ENCODE measurements around the gene MEF2D.

Gene MEF2D

GRCh38 chr1:156523801-156524480 is 23.4 kb upstream of the MEF2D start:
- DNase-seq: no peak

- DNase-seq: no peak
Measured at GRCh38 chr1:156522443-156522970, 21.9 kb upstream of the MEF2D start.

GRCh38 chr1:156517748-156518147 is 17.2 kb upstream of the MEF2D start:
- DNase-seq: no peak

DNA sequence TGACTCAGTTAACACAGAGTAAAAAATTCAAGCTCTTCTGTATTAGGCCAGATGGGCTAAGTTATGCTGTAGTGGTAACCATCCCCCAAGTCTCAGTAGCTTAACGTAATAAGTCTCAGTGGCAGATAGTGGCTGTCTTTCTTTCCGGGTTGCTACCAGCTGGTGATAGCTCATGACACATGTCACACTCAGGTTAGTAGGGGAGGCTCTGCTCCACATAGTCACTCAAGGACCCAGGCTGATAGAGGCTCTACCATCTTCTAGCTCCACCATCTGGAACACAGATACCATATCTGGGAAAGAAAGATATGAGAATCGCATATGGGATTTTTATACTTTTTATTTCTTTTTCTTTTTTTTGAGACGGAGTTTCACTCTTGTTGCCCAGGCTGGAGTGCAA is 16.2 kb upstream of the MEF2D start:
- no peak for DNase-seq

GRCh38 chr1:156515956-156516355 is 15.4 kb upstream of the MEF2D start:
- no peak for DNase-seq

GRCh38 chr1:156513185-156513584 is 12.6 kb upstream of the MEF2D start:
- DNase-seq: no peak

DNA sequence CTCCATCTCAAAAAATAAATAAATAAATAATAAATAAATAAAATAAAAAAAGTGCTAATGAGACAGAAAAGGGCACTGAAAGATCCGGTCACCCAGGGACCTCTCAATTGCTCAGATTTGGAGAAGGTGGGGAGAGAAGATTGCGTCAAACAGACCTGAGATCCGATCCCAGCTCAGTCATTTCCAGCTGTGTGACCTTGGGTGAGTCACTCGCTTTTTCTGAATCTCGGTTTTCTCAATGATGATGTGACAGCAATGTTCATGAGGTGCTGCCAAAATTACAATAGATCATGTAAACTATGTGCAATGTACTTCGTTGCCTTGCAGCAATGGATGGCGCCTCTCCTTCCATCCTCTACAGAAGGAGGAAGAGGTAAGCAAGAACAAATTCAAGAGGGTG is 11.1 kb upstream of the MEF2D start:
- no peak for DNase-seq

GRCh38 chr1:156510709-156511108 is 10.1 kb upstream of the MEF2D start:
- DNase-seq: no peak

- DNase-seq: no peak
Measured at GRCh38 chr1:156509424-156510034, 9.0 kb upstream of the MEF2D start.

DNA sequence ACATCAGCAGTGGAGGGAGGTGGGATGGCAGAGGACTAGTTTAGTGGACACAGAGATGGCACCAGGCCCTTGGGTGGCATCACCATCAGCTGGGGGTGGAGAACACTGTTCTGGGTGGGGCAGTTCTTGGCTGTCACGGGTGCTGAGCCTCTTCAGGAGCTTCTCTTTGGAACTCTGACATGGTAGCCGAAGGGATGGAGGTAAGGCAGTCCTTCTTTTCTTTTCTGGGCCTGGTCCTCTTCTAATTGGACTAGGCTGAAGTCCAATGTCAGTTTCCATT is 8.3 kb upstream of the MEF2D start:
- DNase-seq: no peak

GRCh38 chr1:156508205-156508954 is 7.8 kb upstream of the MEF2D start:
- no peak for DNase-seq

- DNase-seq: no peak
Measured at GRCh38 chr1:156506450-156506849, 5.9 kb upstream of the MEF2D start.

DNA sequence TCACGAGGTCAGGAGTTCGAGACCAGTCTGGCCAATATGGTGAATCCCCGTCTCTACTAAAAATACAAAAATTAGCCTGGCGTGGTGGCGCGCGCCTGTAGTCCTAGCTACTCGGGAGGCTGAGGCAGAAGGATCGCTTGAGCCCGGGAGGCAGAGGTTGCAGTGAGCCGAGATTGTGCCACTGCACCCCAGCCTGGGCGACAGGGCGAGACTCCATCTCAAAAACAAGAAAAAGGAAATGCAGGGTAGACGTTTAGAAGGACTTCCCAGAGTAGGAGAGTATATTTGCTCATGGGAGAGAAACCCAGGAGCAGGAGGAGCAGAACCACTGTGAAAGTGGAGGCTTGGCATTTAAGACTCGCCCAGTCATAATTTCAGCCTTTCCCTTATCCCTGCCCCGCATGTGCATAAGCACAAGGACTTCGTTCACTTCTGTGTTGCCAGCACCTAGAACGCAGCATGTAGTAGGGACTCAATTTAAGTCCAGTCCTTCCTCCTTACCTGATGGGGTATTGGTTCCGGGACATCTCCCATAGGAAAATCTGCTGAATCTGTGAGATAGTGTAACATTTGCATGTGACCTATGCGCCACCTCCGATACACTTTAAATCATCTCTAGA is 5.2 kb upstream of the MEF2D start:
- DNase-seq: no peak

DNA sequence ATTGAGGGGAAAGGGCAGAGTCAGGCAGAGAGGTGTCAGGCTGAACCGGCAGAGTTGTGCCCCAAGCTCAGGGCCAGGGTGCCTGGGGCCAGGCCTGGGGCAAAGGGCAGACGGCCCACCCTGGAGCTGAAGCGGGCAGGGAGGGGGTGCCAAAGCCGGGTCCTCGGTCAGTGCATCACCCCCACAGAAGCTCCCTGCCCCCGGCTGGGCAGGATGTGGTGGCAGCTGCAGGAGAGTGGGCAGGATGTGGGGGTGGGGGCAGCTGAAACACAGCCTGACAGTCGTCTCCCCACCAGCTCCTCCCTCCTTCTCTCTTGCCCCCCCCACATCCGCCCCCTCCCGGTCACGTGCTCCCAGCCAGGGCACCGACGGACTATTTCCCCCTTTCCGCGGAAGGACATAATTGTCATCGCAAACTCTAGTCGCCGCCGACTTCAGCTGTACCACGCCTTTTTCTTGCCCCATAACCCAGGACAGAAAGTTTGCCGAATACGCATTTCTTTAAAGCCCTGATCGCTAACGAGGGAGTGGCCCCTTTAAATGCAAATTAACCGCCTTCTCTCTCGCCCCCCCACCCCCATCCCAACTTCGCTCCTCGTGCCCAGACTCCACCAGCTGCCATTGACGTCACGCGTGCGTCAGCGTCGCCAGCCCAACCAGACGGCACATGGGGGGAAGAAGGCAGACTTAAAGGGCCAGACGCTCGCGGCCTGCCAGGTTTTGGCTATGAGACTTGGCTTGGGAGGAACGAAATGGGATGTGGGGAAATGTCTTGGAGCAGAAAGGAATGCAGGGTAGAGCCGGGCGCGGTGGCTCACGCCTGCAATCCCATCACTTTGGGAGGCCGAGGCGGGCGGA is 4.5 kb upstream of the MEF2D start:
- DNase-seq: peak; percentile 85

DNA sequence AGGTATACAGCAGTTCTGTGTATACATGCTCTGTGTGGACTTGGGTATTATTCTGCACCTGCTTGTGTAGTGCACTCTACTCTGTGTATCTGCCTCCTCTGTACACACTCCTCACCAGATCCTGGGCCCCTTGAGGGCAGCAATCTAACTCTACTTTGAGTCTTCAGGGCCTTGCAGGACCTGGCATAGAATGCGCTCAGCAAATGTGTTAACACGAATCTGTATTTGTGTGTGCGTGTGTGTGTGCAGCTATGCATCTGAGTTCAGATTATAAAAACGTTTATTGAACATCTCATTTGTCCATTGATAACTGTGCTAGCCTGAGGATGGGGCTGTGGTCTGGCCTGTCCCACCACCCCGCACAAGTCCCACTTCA is 3.9 kb upstream of the MEF2D start:
- peak; percentile 50 for DNase-seq

GRCh38 chr1:156503698-156504437 is 3.3 kb upstream of the MEF2D start:
- no peak for DNase-seq

GRCh38 chr1:156502894-156503697 is 2.5 kb upstream of the MEF2D start:
- no peak for DNase-seq

- no peak for DNase-seq
Measured at GRCh38 chr1:156502391-156502893, 1.9 kb upstream of the MEF2D start.

DNA sequence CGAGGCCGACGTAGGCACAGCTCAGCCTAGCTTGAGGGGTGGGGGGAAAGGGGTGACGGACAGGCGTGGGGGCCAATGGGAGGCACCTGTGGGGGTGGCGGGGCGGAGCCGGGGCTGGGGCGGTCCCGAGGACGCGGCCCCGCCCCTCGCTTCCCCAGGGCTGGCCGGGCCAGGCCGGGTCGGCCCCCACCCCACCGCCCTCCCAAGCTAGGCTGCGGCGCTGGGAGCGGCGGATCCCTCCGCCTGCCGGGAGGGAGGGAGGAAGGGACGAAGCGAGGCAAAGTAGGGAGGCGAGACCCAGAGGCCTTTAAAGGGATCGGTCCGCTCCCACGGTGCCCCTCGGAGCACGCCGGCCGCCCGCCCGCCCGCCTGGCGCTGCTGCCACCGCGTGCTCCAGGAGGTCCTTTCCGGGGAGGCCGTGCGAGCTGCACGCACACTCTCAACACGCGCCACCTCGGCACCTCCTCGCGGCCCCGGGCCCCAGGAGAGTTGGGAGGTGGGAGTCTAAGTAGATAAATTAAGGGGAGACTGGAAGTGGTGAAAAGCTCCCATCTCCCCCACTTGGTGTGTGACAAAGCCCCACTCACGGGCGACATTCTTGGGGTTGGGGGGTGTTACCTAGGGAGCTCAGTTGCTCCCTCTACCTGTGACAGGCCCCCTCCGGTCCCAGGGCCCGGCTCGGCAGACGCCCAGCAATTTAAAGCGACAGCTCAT is 375 bp upstream of the MEF2D start:
- DNase-seq: peak; percentile 54

- no peak for DNase-seq
Measured at GRCh38 chr1:156499842-156500542, 583 bp downstream of the MEF2D start.

Data from NCI-H2029 treated with DMSO at 0.1 percent for 48 hours (cell line).